GM21367 (cell line): ENCODE measurements around the gene PELI3.

Experiments used
- ATAC-seq: cut with Tn5 transposase; IDR thresholded peaks from one replicate; pipeline ENCODE4 v1.9.1; 2021; ENCODE audit not compliant: unreplicated experiment

PELI3 gene

DNA sequence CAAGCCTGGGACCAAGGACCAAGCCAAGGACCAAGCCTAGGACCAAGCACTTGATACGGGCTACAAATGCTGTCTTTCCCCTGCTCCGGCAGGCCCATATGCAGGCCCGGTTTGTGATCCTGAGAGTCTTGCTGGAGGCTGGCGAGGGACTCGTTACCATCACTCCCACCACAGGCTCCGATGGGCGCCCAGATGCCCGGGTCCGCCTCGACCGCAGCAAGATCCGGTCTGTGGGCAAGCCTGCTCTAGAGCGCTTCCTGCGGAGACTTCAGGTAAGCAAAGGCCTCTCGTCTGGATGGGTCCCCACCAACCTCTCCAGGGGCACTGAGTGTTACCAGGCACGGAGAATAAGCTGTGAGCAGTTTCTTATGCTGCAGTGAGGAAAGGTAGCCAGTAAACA is 30.5 kb downstream of the PELI3 start:
- ATAC-seq, result no peak

- no peak for ATAC-seq
These were observed 31.8 kb downstream of the PELI3 start for GRCh38 chr11:66498506-66498905.

DNA sequence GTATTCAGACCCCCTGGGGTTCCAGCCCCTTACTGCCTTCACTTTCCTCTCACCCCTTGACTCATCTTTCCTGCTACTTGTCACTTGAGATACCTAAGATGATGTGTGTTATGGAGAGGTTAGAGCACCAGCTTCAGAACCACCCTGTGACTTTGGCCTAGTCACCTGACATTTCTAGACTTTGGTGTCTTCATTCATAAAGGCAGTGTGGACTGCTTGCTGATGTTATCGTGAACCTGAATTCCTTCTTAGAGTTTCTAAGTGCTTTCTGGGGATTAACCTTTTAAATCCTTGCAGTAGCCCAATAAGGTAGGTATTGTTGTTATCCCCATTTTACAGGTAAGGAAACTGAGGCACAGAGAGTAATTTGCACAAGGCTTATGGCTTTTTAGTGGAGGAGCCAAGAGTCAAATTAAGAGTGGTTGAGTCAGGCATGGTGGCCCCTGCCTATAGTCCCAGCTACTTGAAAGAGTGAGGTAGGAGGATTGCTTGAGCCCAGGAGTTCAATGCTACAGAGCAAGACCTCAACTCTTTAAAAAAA is 38.6 kb downstream of the PELI3 start:
- no peak for ATAC-seq

GRCh38 chr11:66509131-66509561 is 42.4 kb downstream of the PELI3 start:
- ATAC-seq, result no peak

DNA sequence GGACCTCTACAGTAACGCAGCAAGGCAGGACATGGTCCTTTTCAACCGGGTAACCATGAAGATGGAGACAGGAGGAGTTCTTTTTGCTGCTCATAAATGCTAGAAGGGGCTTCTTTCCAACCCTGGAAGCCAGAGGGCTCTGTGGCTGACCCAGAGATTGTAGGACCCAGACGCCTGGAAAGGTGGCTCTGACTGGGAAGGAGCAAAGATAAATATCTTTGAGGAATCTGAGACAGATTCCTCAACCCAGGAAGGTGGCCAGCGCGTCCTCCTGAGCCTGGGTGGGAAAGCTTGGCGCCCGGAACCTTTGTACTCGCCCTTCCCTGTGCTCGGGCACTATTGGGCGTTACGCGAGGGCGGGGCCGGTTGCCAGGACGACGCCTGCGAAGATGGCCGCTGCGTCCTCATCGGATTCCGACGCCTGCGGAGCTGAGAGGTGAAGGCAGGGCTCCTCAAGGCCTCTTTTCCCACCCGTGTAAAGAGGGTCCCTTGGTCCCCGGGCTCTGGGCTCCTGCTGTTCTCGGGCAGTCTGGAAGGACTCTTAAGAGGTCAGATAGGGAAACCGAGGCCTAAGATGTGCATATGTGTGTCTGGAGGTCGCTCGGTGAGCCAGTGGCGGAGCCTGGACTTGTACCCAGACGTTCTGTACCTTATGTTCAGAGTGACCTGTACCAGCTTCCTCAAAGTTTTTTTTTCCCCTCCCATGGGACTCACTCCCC is 43.7 kb downstream of the PELI3 start, which contains the start of gene BBS1:
TSS of gene BBS1 (plus strand) at position 365 of the 719 bp plus-strand sequence. CDS start at position 390, 25 bp downstream.
- ATAC-seq, result no peak

DNA sequence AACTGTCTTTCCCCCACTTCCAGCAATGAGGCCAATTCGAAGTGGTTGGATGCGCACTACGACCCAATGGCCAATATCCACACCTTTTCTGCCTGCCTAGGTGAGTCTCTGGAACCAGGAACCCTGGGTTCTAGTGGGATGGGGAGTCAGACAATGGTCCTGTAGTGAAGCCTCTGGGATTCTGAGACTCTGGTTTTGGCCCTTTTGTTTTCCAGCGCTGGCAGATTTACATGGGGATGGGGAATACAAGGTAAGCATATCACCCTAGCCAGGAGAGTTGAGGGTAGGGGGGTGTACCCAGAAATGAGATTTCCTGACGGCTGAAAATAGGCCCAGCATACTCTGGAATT is 44.3 kb downstream of the PELI3 start:
- ATAC-seq, result no peak

DNA sequence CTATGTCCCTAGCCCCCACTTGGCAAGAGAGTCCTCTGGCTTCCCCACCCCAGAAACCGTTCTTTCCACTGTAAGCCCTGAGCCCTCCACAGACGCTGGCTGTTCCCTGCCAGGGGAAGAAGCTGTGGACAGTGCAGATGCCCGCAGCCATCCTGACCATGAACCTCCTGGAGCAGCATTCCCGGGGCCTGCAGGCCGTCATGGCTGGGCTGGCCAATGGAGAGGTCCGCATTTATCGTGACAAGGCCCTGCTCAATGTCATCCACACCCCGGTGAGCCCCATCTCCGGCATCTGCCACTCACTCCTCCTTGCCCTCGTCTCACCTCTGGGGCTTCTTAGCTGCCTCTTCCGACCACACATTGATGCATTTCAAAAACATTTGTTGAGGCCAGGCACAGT is 56.9 kb downstream of the PELI3 start:
- ATAC-seq, result no peak

- ATAC-seq, result no peak
These were observed 57.8 kb downstream of the PELI3 start for GRCh38 chr11:66524304-66525040.
